DND-41 (cell line): ENCODE measurements around the gene CHST12.

ENCODE experiments used
- ATAC-seq: fragments of 200-7000 bp; cut with Tn5 transposase; 3 replicates; pipeline ENCODE4 v1.9.1; 2021; ENCODE audit warnings: low read depth; ENCODE audit not compliant: insufficient read depth
- DNase-seq: peaks from one replicate; pipeline ENCODE4 v3.0.0-alpha.2; 2020
- H2AFZ ChIP-seq: 2 replicates; pipeline ENCODE4 v1.6.0; 2012; ENCODE audit warnings: low read depth, low read length
- H3K27ac ChIP-seq: 2 replicates; pipeline ENCODE4 v1.5.1; 2012; ENCODE audit warnings: low read length, inconsistent platforms
- H3K27me3 ChIP-seq: fragments of 200-600 bp; sonication (generic); 2 replicates; pipeline ENCODE4 v1.6.0; 2012; ENCODE audit warnings: low read length, mild to moderate bottlenecking, inconsistent platforms; ENCODE audit not compliant: insufficient read depth, poor library complexity
- H3K36me3 ChIP-seq: 2 replicates; pipeline ENCODE4 v1.5.1; 2012; ENCODE audit warnings: low read length, inconsistent platforms; ENCODE audit not compliant: insufficient read depth
- H3K4me1 ChIP-seq: 2 replicates; pipeline ENCODE4 v1.5.1; 2012; ENCODE audit warnings: mild to moderate bottlenecking, low read length; ENCODE audit not compliant: insufficient read depth
- H3K4me2 ChIP-seq: 2 replicates; pipeline ENCODE4 v1.6.0; 2012; ENCODE audit warnings: mild to moderate bottlenecking, moderate library complexity, low read length, inconsistent platforms; ENCODE audit not compliant: insufficient read depth
- H3K4me3 ChIP-seq, 2 experiments: fragments of 200-600 bp in 1 of 2; shearing (Covaris generic) in 1 of 2; 2 replicates each; pipeline ENCODE4 v1.5.1; 2012 to 2016; ENCODE audit warnings: inconsistent platforms in 2 of 2, low read length in 2 of 2, mild to moderate bottlenecking in 2 of 2, low read depth in 1 of 2, moderate library complexity in 1 of 2
- H3K79me2 ChIP-seq: 2 replicates; pipeline ENCODE4 v1.6.0; 2012; ENCODE audit warnings: low read length, inconsistent platforms; ENCODE audit not compliant: insufficient read depth
- H3K9ac ChIP-seq: 2 replicates; pipeline ENCODE4 v1.6.0; 2012; ENCODE audit warnings: low read depth, mild to moderate bottlenecking, inconsistent platforms, low read length, moderate library complexity
- H3K9me3 ChIP-seq: 2 replicates; pipeline ENCODE4 v1.5.1; 2012; ENCODE audit warnings: low read length, moderate library complexity, mild to moderate bottlenecking, inconsistent platforms; ENCODE audit not compliant: insufficient read depth, severe bottlenecking
- H4K20me1 ChIP-seq: 2 replicates; pipeline ENCODE4 v1.6.0; 2012; ENCODE audit warnings: low read length; ENCODE audit not compliant: insufficient read depth
- CTCF ChIP-seq: IDR thresholded peaks from 2 replicates; pipeline ENCODE4 v1.5.1; 2012; ENCODE audit warnings: borderline replicate concordance, low read length, moderate library complexity, mild to moderate bottlenecking; ENCODE audit not compliant: poor library complexity, severe bottlenecking; ENCODE audit errors: extremely low read depth
- EZH2 ChIP-seq: IDR thresholded peaks from 3 replicates; pipeline ENCODE4 v1.6.1; 2012; ENCODE audit warnings: borderline replicate concordance, low read depth, mild to moderate bottlenecking, moderate library complexity, low read length, inconsistent platforms; ENCODE audit not compliant: severe bottlenecking

CHST12 gene

GRCh38 chr7:2393706-2394105 lies 9.7 kb upstream of the CHST12 start:
- Histone ChIP-seq H3K4me2 (no peak overlapping the region), H3K4me3 (no peak overlapping the region), H3K4me1 (no peaks in the 10 kb centered on the region), H4K20me1 (no peaks in the 10 kb centered on the region), H3K27ac (no peak overlapping the region), H3K79me2 (no peaks in the 10 kb centered on the region), H2AFZ (no peak overlapping the region), H3K27me3 (no peaks in the 10 kb centered on the region), H3K9me3 (no peaks in the 10 kb centered on the region), H3K9ac (no peak overlapping the region), H3K36me3 (no peaks in the 10 kb centered on the region; the same call in 1 of the 2 replicates)
- DNase-seq: no peak
- no peak for ATAC-seq
- no peak for TF ChIP-seq EZH2
- TF ChIP-seq CTCF: no peak

- no peak for TF ChIP-seq EZH2
- TF ChIP-seq CTCF: no peak
Measured at GRCh38 chr7:2394566-2395082, 8.8 kb upstream of the CHST12 start.

GRCh38 chr7:2398506-2398905 lies 4.9 kb upstream of the CHST12 start:
- H4K20me1 ChIP-seq: no peaks in the 10 kb centered on the region
- DNase-seq (no peak), ATAC-seq (no peak)
- H2AFZ ChIP-seq: no peak overlapping the region
- no peak for TF ChIP-seq CTCF
- no peak for TF ChIP-seq EZH2
- no peaks in the 10 kb centered on the region for H3K36me3 ChIP-seq
- no peak overlapping the region for H3K4me2 ChIP-seq
- H3K4me1 ChIP-seq: peaks cover 18% of the 10 kb centered on the region
- no peak overlapping the region for H3K4me3 ChIP-seq
- H3K79me2 ChIP-seq: no peaks in the 10 kb centered on the region
- H3K9ac ChIP-seq: no peak overlapping the region
- H3K27ac ChIP-seq: no peak overlapping the region
- no peaks in the 10 kb centered on the region for H3K9me3 ChIP-seq
- no peaks in the 10 kb centered on the region for H3K27me3 ChIP-seq

More at GRCh38 chr7:2394566-2395082, 8.8 kb upstream of the CHST12 start:
- Histone ChIP-seq H3K9me3 (no peaks in the 10 kb centered on the region), H3K79me2 (no peaks in the 10 kb centered on the region), H3K4me2 (no peak overlapping the region), H2AFZ (no peak overlapping the region), H3K36me3 (no peaks in the 10 kb centered on the region; the same call in 1 of the 2 replicates), H3K27me3 (no peaks in the 10 kb centered on the region), H3K4me3 (no peak overlapping the region), H3K4me1 (peaks cover 4% of the 10 kb centered on the region), H3K27ac (no peak overlapping the region), H3K9ac (no peak overlapping the region), H4K20me1 (no peaks in the 10 kb centered on the region)
- no peak for DNase-seq
- no peak for ATAC-seq
